Heart left ventricle (tissue), 16 donors: Measurements from ENCODE around the gene PANK1. TPM values are rescaled to one million over a fixed set of nuclear protein-coding genes. Genes with fewer than 3 reads are reported as not detected.
"Not testable (repeated sequence)": the region's sequence is repeated elsewhere in the genome, so short reads cannot be mapped to it uniquely, and the experiment has no call there.

ENCODE experiments used
- ATAC-seq, 4 donors: fragments of 200-7000 bp; cut with Tn5 transposase; one replicate each; pipeline ENCODE4 v1.9.1; 2020 to 2022; ENCODE audit warnings: moderate library complexity in 4 of 4, mild to moderate bottlenecking in 3 of 4, moderate number of reproducible peaks in 1 of 4
- DNase-seq, 5 donors: peaks; one replicate each; pipeline ENCODE4 v3.0.0-alpha.2; 2020
- H3K27ac ChIP-seq, 12 donors: fragments of 200-600 bp; sonication (generic) in 4 of 12; one replicate each; pipeline versions ENCODE4 v1.5.0 to v1.8.0; 2016 to 2022; ENCODE audit warnings: mild to moderate bottlenecking in 2 of 12
- H3K27me3 ChIP-seq, 9 donors: fragments of 200-600 bp; sonication (generic) in 2 of 9; one replicate each; pipeline versions ENCODE4 v1.5.1 to v1.8.0; 2016 to 2022; ENCODE audit warnings: mild to moderate bottlenecking in 3 of 9
- H3K36me3 ChIP-seq, 9 donors: fragments of 200-600 bp; sonication (generic) in 2 of 9; one replicate each; pipeline versions ENCODE4 v1.5.0 to v1.8.0; 2018 to 2022; ENCODE audit warnings: mild to moderate bottlenecking in 2 of 9
- H3K4me1 ChIP-seq, 12 donors: fragments of 200-600 bp; sonication (generic) in 4 of 12; one replicate each; pipeline versions ENCODE4 v1.5.0 to v1.8.0; 2016 to 2022; ENCODE audit warnings: mild to moderate bottlenecking in 3 of 12
- H3K4me3 ChIP-seq, 12 donors: fragments of 200-600 bp; sonication (generic) in 4 of 12; one replicate each; pipeline versions ENCODE4 v1.5.0 to v1.8.0; 2017 to 2022; ENCODE audit warnings: mild to moderate bottlenecking in 9 of 12, moderate library complexity in 4 of 12
- H3K9me3 ChIP-seq, 12 donors: fragments of 200-600 bp; sonication (generic) in 4 of 12; one replicate each; pipeline versions ENCODE4 v1.5.0 to v1.8.0; 2016 to 2022; ENCODE audit warnings: mild to moderate bottlenecking in 1 of 12
- CTCF ChIP-seq, 12 donors: fragments of 200-600 bp; sonication (generic) in 4 of 12; IDR thresholded peaks; one replicate each; pipeline versions ENCODE4 v1.5.0 to v1.8.0; 2018 to 2022; ENCODE audit warnings: antibody characterized with exemption in 12 of 12, mild to moderate bottlenecking in 5 of 12
- POLR2A ChIP-seq, 2 donors: fragments of 450-650 bp; IDR thresholded peaks; one replicate each; pipeline ENCODE4 v1.6.1; 2017; ENCODE audit warnings: antibody characterized with exemption in 2 of 2, mild to moderate bottlenecking in 2 of 2, moderate library complexity in 2 of 2
- WGBS, 4 donors: extraction: QIAGEN DNeasy Blood & Tissue Kit in 2 of 4; methylation state at CpG; one replicate each; pipeline versions ENCODE4 v1.1.5 to v1.1.7; 2013 to 2018; 5-methylcytosine and 5-hydroxymethylcytosine counted together
- intact Hi-C, 10 donors: fragments of 100-400 bp; cut with DNase I; formaldehyde crosslinking; loops; one replicate each; pipeline versions ENCODE4 v1.11.1 to v1.14.2; 2022
- polyA plus RNA-seq, 2 donors: library from polyadenylated mRNA; stranded (reverse); fragments of 200-250 nt; gene quantifications; one replicate each; pipeline ENCODE4 v1.2.3, GENCODE V29; 2013
- total RNA-seq, 9 donors: library from RNA; depleted of rRNA in 2 of 9; stranded (reverse); fragments of >200 nt in 2 of 9; fragmentation: NEBNext Ultra II Directional in 3 of 9; extraction: Animal tissue kit (Norgen Biotek cat#: 25700) in 3 of 9; gene quantifications; one replicate each; pipeline versions ENCODE4 v1.1.0 to v1.2.4, GENCODE V29; 2016 to 2023
- donor health status: ischemic (EF 13 %, LVEDD 7.1; RV severe dilation, severe dysfunction).
- donor health status: healthy with polysubstance abuse.
- donor health status: DM: no; HTN: yes; CAD: no.
- donor health status: DM: no; HTN: no; CAD: no.
- donor health status: ischemic (EF 25% LVEDD 6.9; RV normal size, moderate dysfunction).
- donor health status: ischemic (EF 25% LVEDD 5.7; RV mildly dilated, moderate dysfunction).
- donor health status: healthy.
- donor health status: DM: yes; HTN: yes; CAD: no.
- donor health status: ischemic (EF 35%, LVEDD 5.7; RV mildly dilated, moderate dysfunction).
- donor health status: nonischemic (EF 11% LVEDD 7.7; RV severe dilation, severe dysfunction).
- donor health status: DM: yes; HTN: yes; CAD: no.
- donor health status: PGD.
- donor health status: ischemic (EF 29% LVEDD 5.4; RV normal size, mild dysfunction).
- donor health status: nonischemic (EF 23%, LVEDD 6.1; RV moderate dilation, normal function).

The PANK1 gene
- total and polyA plus RNA-seq, 11 donors, result 3.6 to 24.7 (median 17.4) TPM

- no peaks in the 10 kb centered on the region for H3K36me3 ChIP-seq
- intact Hi-C loops, result no loop called here
- peaks cover 0 to 8% (median 0%) of the 10 kb centered on the region in 12 donors for H3K4me1 ChIP-seq
- H3K27me3 ChIP-seq, result no peaks in the 10 kb centered on the region
- TF ChIP-seq CTCF (IDR thresholded peaks at IDR 0.05) (no peak), POLR2A (IDR thresholded peaks at IDR 0.05) (no peak)
- peaks cover 0 to 11% (median 0%) of the 10 kb centered on the region in 12 donors for H3K9me3 ChIP-seq
- ATAC-seq, result no peak
- no peak overlapping the region for H3K27ac ChIP-seq
- H3K4me3 ChIP-seq, result no peak overlapping the region
- WGBS, 4 donors, result 62 to 91% (median 79%) methylated on average over 2 of the region's 2 CpGs
- DNase-seq, result no peak
Measured at GRCh38 chr10:89547853-89548513, 97.1 kb downstream of the PANK1 start.

GRCh38 chr10:89546651-89547050, 98.4 kb downstream of the PANK1 start:
- H3K4me1 ChIP-seq, DNase-seq, ATAC-seq, H3K36me3 ChIP-seq, H3K27me3 ChIP-seq, H3K4me3 ChIP-seq, H3K27ac ChIP-seq, intact Hi-C loops: not testable (repeated sequence)
- WGBS, 4 donors, result 94 to 100% (median 96%) methylated on average over 1 of the region's 1 CpG
- H3K9me3 ChIP-seq, result peaks cover 0 to 11% (median 0%) of the 10 kb centered on the region in 12 donors

GRCh38 chr10:89543841-89544240, 101.2 kb downstream of the PANK1 start:
- TF ChIP-seq POLR2A (IDR thresholded peaks at IDR 0.05) (no peak), CTCF (IDR thresholded peaks at IDR 0.05) (no peak)
- 80 to 94% (median 87%) methylated on average over 3 of the region's 3 CpGs for WGBS, 4 donors
- no peak for ATAC-seq

GRCh38 chr10:89540420-89540949, 104.6 kb downstream of the PANK1 start:
- no peak for DNase-seq
- H3K36me3 ChIP-seq, result no peaks in the 10 kb centered on the region
- peaks cover 0 to 24% (median 0%) of the 10 kb centered on the region in 9 donors for H3K27me3 ChIP-seq
- 75 to 81% (median 77%) methylated on average over 4 of the region's 4 CpGs for WGBS, 4 donors
- no peak overlapping the region for H3K27ac ChIP-seq
- peaks cover 0 to 3% (median 0%) of the 10 kb centered on the region in 12 donors for H3K9me3 ChIP-seq
- no peak for ATAC-seq
- intact Hi-C loops, result no loop called here
- TF ChIP-seq CTCF (IDR thresholded peaks at IDR 0.05) (no peak), POLR2A (IDR thresholded peaks at IDR 0.05) (no peak)
- no peak overlapping the region for H3K4me3 ChIP-seq
- H3K4me1 ChIP-seq, result peaks cover 0 to 6% (median 0%) of the 10 kb centered on the region in 12 donors

More at GRCh38 chr10:89543841-89544240, 101.2 kb downstream of the PANK1 start:
- intact Hi-C loops, result no loop called here
- Histone ChIP-seq H3K4me1 (peaks cover 0 to 2% (median 0%) of the 10 kb centered on the region in 12 donors), H3K36me3 (no peaks in the 10 kb centered on the region), H3K4me3 (no peak overlapping the region), H3K27me3 (no peaks in the 10 kb centered on the region), H3K9me3 (peaks cover 0 to 11% (median 0%) of the 10 kb centered on the region in 12 donors), H3K27ac (no peak overlapping the region)
- DNase-seq, result no peak
